ENCODE results near the gene CEP192.

DNA sequence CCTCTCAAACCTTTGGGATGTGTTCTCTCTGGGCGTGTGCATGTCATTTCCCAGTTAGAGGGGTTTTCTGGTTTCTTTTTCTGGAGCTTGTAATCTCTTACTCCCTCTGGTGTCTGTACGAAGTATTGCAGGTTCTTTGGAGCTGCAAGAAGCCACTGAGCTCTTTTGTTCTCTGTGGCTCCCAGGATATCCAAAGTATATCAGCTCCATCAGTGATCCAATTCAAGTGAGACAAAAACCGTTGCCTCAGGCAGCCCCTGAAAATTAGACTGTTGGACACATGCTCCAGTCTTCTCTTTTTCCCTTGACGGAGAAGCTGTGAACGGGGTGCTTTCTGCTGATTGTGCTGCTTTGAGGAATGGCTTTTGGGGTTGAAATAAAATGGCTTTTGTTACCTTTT lies 168.4 kb downstream of the CEP192 start:
- TF ChIP-seq, protein P1, sequence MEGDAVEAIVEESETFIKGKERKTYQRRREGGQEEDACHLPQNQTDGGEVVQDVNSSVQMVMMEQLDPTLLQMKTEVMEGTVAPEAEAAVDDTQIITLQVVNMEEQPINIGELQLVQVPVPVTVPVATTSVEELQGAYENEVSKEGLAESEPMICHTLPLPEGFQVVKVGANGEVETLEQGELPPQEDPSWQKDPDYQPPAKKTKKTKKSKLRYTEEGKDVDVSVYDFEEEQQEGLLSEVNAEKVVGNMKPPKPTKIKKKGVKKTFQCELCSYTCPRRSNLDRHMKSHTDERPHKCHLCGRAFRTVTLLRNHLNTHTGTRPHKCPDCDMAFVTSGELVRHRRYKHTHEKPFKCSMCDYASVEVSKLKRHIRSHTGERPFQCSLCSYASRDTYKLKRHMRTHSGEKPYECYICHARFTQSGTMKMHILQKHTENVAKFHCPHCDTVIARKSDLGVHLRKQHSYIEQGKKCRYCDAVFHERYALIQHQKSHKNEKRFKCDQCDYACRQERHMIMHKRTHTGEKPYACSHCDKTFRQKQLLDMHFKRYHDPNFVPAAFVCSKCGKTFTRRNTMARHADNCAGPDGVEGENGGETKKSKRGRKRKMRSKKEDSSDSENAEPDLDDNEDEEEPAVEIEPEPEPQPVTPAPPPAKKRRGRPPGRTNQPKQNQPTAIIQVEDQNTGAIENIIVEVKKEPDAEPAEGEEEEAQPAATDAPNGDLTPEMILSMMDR (IDR thresholded peaks at IDR 0.05; ENCODE audit: insufficient read depth, low read length) = peak; percentile 76
- TF ChIP-seq POLR2AphosphoS5 (IDR thresholded peaks at IDR 0.05; ENCODE audit: low read depth) (no peak), SPI1 (IDR thresholded peaks at IDR 0.05; ENCODE audit: borderline replicate concordance, low read depth) (no peak)
- TF ChIP-seq, protein P2, sequence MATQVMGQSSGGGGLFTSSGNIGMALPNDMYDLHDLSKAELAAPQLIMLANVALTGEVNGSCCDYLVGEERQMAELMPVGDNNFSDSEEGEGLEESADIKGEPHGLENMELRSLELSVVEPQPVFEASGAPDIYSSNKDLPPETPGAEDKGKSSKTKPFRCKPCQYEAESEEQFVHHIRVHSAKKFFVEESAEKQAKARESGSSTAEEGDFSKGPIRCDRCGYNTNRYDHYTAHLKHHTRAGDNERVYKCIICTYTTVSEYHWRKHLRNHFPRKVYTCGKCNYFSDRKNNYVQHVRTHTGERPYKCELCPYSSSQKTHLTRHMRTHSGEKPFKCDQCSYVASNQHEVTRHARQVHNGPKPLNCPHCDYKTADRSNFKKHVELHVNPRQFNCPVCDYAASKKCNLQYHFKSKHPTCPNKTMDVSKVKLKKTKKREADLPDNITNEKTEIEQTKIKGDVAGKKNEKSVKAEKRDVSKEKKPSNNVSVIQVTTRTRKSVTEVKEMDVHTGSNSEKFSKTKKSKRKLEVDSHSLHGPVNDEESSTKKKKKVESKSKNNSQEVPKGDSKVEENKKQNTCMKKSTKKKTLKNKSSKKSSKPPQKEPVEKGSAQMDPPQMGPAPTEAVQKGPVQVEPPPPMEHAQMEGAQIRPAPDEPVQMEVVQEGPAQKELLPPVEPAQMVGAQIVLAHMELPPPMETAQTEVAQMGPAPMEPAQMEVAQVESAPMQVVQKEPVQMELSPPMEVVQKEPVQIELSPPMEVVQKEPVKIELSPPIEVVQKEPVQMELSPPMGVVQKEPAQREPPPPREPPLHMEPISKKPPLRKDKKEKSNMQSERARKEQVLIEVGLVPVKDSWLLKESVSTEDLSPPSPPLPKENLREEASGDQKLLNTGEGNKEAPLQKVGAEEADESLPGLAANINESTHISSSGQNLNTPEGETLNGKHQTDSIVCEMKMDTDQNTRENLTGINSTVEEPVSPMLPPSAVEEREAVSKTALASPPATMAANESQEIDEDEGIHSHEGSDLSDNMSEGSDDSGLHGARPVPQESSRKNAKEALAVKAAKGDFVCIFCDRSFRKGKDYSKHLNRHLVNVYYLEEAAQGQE (IDR thresholded peaks at IDR 0.05; ENCODE audit: insufficient replicate concordance, low read depth) = no peak

All from HL-60 (cell line).